GM19328 (cell line): ENCODE results near the gene SRP14.

ENCODE experiments used
- ATAC-seq: cut with Tn5 transposase; IDR thresholded peaks from one replicate; pipeline ENCODE4 v1.9.1; 2021; ENCODE audit warnings: mild to moderate bottlenecking, moderate library complexity; ENCODE audit not compliant: unreplicated experiment

SRP14 gene

DNA sequence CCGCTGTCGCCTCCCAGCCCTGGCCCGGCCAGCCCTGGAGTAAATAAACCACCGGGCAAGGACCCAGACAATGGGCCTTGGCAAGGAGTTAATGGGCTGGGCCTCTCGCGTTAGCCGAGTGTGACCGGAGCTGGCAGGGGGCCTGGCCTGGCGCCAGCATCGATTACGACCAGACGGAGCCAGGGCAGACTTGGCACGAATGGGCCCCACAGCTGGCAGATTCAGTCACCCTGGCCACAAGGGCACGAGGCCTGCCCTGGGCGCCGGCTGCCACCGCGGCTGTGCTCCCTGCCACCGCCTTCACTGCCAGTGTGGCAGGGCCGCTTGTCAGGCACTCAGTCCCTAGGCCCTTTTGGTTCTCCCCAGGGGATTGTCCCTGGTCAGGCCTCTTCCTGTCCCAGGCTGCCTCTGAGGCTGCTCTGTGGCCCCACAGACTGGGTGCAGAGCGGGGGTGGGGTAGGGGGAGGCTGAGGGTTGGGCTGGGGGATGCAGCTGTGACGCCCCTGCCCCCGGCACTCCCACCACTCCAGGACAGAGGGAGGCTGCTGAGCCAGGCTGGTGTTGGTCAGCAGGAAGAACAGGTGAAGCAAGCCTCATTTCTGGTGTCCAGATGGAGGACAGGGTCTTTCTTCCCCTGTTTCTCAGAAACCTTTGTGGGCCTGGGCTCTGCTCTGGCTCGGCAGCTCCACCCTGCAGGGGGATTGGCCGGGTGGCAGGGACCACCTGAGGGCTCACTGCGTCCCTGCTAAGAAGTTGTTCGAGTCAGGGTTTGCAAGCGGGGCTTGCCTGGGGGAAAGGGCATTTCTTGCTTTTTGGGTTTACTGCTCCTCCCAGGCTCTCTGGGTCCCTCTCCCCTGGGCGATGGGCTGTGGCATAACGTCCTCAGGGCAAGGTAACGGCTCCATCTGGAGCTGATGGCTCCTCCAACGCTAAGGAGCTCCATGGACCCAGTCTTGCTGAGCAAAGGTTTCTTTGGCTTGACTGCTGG lies 30.5 kb upstream of the SRP14 start:
- no peak for ATAC-seq

DNA sequence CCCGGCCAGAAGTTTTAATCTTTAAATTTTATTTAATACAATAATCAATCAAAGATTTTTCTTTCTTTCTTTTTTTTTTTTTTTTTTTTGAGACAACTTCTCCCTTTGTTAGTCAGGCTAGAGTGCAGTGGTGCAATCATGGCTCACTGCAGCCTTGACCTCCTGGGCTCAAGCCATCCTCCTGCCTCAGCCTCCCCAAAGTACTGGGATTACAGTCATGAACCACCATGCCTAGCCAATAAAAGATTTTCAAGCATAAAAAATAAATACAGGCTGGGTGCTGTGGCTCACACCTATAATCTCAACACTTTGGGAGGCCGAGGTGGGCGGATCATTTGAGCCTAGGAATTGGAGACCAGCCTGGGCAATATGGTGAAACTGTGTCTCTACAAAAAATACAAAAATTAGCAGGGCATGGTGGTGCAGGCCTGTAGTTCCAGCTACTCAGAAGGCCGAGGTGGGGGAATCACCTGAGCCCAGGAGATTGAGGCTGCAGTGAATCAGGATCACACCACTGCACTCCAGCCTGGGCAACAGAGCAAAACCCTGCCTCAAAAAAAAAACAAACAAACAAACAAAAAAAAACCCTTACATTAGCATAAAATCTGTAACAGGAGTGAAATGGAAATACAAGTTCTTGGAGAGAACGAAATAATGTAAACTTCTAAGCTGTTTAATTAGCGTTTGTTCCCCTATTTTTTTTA lies 29.1 kb upstream of the SRP14 start:
- ATAC-seq = no peak

DNA sequence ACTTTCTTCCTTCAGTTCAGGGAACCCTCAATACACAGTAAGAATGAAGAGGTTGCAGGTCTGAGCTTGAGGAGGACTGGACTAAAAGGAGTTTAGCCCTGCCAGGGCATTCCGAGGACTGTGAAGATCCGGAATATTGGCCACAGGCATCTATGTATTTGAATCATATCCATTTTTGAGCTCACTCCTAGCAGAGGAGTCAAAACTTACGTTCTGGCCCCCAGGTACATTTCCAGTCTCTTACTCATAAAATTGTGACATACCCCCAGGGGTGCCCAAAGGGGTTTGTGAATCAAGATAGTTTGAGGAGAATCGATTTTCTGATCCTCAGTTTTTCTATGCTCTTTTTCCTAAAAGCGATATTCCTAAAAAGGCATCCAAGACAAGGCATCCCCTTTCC lies 27.6 kb upstream of the SRP14 start:
- no peak for ATAC-seq

DNA sequence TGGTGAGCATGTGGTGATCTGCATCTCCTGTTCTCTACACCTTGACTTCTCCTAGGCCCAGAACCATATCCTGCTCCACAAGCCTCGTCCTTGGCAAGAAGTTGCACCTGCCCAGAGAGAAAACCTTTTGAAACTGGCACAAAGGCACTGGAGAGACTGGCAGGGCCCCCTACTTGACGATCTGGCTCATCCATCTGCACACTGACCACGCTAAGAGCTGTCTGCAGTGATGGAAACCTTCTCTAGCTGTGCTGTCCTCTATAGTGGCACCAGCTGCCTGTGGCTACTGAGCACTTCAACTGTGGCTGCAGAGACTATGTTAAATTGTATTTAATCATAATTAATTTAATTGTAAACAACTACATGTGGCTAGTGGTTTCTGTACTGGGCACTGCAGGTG lies 26.2 kb upstream of the SRP14 start:
- ATAC-seq = no peak

DNA sequence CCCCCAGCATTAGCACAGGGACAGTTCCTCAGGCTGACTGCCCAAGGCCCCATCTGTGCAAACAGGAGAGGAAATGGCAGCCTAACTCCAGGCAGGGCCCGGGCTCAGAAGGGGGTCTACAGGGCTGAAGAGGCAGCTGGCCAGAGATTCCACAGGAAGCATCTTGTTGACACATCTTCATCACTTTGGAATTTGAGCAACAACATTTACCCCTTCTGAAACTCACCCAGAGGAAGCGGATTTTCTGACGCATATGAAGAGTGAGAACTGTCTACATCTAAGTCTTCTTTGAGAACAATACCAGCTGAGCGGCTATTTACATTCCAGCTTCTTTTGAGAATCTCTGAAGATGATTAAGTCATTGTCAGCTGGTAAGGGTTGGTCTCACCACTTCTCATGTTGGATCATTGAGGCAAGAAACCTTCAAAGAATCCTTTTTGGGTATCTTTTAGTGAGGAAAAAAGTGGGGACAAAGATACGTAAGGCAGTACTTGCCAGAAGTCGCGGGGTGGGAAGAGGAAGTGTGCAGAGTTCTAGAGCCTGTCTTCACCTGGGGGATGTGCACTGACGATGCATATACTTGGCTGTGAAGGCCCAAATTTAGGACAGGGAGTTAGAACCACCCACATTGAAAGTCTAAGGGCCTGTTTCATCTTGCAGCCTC lies 25.4 kb upstream of the SRP14 start:
- peak; percentile 59 for ATAC-seq

DNA sequence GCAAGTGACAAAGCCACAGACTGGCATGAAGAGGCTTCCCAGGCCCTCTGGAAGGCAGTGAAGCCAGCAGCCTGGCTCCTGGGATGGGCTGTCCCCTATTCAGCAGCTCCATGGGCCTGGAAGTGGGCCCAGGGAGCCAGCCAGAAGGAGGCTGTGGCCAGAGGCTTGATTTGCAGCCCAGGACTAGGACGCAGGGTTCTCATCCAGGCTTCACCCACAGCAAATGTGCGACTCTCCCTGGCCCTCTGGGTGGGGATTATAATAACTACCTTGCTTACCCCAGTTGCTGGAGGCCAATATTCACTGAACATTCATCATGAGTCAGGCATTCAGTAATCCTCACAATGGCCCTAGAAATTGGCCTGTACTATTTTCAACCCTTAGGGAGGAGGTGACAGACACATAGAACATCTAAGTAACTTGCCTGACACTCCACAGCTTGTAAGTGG lies 24.6 kb upstream of the SRP14 start:
- no peak for ATAC-seq

DNA sequence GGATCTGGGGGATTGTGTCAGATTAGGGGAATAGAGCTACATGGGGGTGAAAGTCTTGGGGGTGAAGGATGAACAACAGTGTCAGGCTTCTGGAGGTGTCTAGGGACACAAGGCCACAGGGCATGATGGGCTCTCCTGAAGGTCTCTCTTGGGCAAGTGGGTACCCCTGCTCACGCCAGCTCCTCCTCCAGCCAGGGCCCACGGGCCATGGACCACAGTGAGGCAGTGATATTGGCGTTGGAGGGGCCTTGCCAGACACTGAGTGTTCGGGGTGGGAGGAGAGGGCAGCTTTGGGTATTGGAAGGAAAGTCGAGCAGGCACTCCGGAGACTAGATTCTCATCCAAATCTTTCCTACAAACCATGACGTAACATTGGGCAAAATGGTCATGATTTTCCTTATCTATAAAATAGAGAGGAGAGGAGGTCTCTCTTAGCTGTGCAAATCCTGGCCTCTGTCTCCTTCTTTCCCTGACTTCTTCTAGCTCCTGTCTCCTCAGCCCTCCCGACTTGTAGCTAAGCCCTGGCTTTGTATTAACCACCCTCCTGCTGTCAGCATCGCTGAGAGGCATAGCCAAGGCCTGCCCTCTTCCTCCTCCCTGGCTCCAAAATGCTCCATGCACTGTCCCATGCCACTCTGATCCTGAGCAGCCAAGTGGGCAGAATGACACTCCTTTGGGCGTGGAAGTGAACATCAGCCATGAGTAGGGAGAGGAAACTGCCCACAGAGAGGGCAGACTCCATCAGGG lies 24.0 kb upstream of the SRP14 start:
- ATAC-seq = no peak

DNA sequence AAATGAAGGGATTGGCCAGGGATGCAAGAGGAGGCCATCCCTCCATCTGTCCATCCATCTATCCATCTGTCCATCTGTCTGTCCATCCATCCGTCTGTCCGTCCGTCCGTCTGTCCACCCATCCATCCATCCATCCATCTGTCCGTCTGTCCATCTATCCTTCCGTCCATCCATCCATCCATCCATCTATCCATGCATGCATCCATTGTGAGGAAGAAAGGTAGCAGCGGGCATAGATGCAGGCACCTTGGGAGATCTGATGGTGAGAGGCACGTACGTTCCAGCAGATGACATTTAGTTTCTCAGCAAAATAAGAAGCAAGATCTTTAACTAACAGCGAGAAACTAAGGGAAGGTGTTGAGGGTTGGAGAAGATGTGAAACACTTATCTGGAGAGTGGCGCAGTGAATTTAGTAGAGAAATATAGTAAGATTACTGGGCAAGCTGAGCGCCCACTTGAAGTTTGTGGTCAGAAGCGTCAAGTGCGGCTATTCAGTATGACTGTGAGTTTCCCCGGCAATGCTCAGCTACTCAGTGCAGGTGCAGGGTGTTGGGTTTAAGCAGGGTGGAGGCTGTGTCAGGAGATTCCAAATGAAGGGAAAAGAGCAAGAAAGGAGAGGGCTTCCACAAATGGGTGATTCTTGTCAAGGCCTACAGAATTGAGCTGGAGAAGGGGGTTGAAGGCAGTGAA lies 22.4 kb upstream of the SRP14 start:
- ATAC-seq = no peak

DNA sequence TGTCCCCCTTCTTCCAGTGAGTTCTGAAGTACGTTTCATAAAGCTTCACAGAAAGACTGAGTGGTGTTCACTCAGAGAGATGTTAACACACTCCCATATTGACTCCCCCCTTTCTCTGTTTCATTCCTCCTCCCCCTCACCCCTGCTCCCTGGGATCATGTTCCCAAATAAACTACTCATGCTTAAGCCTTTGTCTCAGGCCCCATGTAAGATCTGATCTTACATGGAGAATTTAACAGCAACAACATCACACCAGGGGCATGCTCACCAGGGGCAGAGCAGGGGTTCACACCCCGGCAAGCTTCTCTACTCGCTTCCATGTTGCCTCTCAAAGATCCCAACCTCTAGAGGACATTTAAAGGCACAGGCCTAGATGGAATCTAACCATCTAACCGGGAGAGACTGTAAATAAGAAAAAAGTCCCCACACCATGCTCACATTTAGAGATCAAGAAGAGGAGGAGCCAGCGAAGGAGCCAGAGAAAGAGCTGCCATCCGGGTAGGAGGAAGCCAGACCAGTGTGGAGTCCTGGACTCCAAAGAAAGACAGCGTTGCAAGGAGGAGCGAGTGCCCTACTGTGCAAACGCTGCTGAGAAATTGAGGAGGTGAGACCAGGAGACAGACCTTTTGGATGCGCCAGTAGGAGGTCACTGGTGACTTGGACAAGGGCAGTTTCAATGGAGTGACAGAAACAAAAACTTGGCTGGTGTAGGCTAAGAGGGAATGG lies 21.4 kb upstream of the SRP14 start:
- no peak for ATAC-seq

DNA sequence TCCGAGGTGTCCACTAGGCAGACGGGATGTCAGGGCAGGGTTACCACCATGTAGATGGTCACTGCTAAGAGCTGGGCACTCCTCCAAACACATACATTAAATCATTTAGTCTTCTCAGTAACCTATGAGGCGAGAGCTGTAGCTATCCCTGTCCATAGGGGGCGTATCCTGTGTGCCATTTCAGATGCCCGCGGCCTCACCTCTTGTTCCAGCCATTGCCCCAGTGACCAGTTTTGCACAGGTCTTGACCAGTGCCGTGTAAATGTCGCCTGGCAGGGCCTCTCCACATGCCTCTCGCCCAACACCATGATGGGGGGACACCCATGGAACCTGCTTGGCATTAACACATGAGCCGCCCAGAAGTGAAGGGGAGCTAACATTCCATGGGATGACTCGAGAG lies 20.8 kb upstream of the SRP14 start:
- ATAC-seq = no peak

DNA sequence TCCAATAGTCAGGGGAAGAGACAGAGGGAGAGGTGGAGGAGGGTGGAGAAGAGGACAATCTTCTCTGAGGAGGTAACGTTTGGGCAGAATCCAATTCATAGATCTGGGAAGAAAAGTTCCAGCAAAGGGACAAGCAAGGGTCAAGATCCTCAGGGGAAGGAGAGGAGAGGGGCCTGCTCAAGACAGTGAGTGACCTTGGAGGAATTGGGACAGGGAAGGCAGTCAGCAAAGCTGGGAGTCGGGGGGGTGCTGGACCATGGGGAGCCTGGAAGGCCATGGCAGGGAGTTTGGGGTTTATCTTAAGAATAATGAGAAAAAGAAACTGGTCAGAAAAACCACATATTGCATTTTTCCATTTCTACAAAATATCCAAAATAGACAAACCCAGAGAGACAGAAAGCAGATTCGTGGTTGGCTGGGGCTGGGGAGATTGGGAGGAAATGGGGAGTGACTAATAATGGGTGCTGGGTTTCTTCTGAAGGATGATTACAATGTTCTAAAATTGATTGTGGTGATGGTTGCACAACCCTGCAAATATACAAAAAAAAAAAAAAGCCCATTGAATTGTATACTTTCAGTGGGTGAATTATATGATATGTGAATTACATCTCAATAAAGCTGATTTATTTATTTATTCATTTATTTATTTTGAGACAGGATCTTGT lies 19.6 kb upstream of the SRP14 start:
- no peak for ATAC-seq

DNA sequence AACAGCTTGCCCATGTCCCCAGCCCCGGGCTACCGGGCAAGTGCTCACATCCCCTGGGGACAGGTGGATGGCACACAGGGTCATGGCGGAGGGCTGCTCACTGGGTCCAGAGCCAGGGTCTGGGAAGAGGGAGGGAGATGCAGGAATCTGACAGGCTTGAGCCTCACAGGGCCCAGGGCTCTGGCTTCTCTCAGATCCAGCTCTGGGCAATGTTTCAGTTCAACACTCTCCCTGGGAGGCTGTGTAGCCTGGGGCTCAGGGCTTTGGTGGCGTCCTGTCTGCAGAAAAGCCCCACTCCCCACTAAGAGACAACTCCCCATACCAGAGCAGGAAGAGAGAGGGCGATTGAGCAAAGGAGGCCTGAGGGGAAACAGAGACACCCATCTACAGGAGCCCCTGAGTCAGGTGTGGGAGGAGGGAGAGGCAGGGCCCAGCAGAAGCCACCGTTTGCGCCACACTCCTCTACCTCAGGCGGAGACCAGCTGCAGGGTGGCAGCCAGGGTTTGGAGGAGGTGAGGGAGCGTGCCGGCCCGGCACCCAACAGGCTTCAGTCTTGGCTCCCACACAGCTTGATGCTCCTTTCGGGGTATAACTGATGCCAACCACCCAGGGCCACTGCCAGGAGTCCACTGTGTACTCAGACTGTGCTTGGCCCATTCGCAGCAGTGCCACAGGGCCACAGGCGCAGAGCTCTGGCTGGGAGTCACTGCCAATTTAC lies 16.8 kb upstream of the SRP14 start:
- ATAC-seq = no peak

DNA sequence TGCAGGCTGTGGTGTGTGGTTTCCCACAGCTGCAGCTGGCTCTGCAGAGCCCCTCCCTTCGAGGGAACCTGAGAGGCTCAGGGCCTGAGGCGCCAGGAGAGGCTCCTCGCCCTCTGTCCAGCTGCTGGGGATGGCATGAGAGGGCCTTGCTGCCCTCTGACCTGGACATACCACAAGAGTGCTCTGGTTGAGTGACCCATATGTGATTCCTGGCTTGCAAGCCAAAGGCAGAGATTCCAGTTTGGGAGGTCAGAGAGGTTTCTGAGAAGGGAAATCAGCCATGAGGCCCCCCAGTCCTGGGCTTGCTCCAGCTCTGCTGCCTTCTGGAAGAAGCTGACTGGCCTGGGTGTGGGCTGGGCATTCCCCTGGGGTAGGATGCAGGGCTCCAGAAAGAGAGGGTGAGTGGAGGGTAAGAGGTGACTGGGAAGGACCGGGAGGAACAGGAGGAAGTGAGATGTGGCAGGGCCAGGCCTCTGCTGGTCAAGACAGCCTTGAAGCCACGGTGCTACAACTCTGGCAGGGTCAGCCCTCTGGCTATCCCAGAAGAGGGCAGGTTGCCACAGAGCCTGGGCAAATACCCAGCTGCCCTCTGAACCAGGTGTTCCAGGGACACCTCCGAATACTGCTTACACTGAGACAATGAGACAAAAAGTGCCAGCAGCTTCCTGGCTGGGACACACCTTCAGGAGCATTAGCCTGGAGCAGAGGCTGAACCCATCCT lies 16.0 kb upstream of the SRP14 start:
- peak; percentile 72 for ATAC-seq

DNA sequence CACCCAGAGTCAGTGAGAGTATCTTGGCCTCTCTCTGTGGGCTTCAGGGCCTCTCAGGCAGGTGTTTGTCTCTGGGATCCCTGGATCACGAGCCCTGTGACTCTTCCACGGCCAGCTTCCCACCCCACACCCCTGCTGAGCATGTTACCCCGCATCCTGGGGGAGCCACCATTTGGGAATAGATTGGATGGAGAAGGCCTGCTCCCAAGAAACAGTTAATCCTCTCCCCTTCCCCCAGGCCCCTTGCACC lies 15.5 kb upstream of the SRP14 start:
- ATAC-seq = peak; percentile 31

DNA sequence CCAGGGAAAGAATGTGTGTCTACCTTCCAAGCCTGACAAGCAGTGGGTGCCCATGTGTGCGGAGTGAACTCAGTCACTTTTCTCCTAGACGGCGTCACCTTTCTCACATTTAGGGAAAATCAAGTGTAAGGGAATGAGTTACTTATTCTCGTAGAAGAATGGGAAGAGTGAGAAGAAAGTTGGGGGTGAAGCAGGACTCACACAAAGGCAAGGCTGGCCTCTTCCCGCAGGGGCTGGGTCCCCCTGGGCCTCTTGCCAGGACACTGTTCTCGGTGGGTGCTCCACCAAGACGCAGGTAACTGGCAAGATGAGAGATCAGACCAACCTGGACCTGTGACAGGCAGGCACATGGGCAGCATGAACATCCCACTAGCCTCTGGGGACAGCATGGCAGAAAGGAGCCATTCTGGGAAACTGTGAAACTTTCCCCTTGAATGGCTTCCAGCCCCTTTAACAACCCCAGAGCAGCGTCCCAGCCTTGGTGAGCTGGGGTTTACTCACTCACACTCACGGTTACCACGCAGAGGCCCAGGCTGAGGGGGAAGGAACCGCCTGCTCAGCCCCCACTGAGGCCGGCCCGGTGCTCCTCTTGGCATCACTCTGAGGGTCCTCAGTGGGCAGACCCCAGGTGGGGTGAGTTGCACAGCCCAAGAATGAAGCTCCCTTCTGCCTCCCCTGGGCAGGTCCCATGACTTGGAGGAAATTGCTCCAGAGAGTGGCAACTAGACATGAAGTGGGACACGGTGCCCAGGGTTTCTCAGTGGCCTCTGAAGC lies 15.0 kb upstream of the SRP14 start:
- ATAC-seq = no peak

DNA sequence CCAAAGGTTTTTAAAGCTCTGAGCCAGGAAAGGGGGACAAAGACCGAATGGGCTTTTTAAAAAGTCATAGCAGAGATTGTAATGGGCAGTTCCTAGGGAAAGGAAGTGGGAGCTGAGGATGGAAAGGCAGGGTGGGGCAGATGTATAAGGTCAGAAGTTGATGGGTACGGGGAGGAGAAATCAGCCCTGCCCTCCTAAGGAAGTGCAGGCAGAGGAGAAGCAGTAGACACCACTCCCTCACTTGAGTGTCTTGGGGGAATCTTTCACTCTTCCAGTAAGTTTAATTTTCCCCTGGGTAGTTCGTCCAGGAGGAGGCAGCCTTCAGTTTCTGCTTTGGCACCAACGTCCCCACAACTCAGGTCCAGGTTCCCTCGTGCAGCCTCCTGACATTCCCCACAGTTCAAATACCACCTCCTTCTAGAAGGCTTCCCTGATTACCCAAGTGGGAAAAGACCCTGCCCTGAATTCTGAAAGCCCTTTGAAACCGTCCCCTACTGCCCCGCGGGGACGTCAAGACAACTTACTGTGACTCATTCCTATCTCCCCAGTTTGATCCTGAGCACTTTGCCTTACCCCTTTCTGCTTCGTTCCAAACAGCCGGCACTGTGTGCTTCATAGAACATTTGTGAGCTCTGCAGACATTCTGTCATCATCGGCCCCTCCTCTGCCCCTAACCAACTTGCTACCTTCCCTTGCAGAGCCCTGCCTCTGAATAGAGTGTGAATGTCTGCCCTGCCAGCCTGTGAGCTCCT lies 14.3 kb upstream of the SRP14 start:
- ATAC-seq = no peak

DNA sequence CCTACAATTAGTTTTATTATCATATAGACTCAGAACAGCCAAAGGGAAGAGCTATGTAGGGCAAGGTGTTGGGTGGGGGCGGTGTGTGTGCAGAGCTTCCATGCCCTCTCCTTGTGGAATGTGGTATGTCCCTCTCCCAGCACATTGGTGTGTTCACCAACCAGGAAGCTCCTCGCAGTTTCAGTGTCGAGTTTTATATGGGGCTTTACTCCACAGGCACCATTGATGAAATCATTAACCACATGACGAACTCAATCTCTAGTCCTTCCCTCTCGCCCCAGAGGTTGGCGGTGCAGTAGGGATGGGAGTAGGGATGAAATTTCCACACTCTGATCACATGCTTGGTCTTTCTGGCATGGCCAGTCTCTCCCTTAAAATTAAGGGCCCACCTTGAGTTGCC lies 13.6 kb upstream of the SRP14 start:
- no peak for ATAC-seq
